ENCODE data around the gene CDH26. TPM values are rescaled to one million over a fixed set of nuclear protein-coding genes. Genes with fewer than 3 reads are reported as not detected.

Gene CDH26
- total and polyA plus RNA-seq, 9 of the 15 experiments (the other 6 are each of a cell fraction or from before 2014, with no cell fraction given): 0.07 to 0.13 (median 0.10) TPM; not detected in 4

- no peak for DNase-seq (ENCODE audit: extremely low read depth in 1 of 4, low spot score in 3 of 4)
- Histone ChIP-seq H3K27ac (ENCODE audit: extremely low read depth, low read depth, low read length) (no peak overlapping the region), H4K20me1 (replicated peaks; ENCODE audit: control insufficient read depth, insufficient read depth, low read length) (no peaks in the 10 kb centered on the region), H3K4me3 (no peak overlapping the region), H3K4me2 (ENCODE audit: insufficient read depth, low read length) (no peak overlapping the region), H2AFZ (ENCODE audit: low read depth, low read length) (no peak overlapping the region), H3K36me3 (ENCODE audit: control insufficient read depth, insufficient read depth, low read length) (peaks cover 2% of the 10 kb centered on the region; the same call in 1 of the 3 replicates), H3K27me3 (ENCODE audit: control insufficient read depth in 2 of 2, insufficient read depth in 2 of 2, low read length in 2 of 2) (no peaks in the 10 kb centered on the region), H3K9me1 (ENCODE audit: control insufficient read depth, insufficient read depth, low read length) (no peaks in the 10 kb centered on the region), H3K9ac (ENCODE audit: insufficient read depth in 1 of 2, low read depth in 2 of 2, low read length in 2 of 2) (no peak overlapping the region), H3K4me1 (replicated peaks in 1 of 2; ENCODE audit: control insufficient read depth in 2 of 2, insufficient read depth in 2 of 2, low read length in 2 of 2) (peaks cover 6 to 33% of the 10 kb centered on the region in 2 experiments; a peak in 4 of 5 replicates), H3K9me3 (replicated peaks; ENCODE audit: control insufficient read depth, insufficient read depth, low read depth, low read length) (no peaks in the 10 kb centered on the region), H3K79me2 (ENCODE audit: control insufficient read depth, insufficient read depth, low read length) (peaks cover 17% of the 10 kb centered on the region)
- BruUV-seq (replicated peaks): no TSS peak
- no peak for ATAC-seq
- ChIA-PET POLR2A (interaction anchor here (0.7 kb wide), 1 partner anchor 427 kb away, joined by 3 read pairs; no protein-coding TSS in a partner anchor), CTCF (ENCODE audit: low intra/inter-chr PET ratio) (no interaction called here)
- 89% methylated on average over 3 of the region's 3 CpGs for WGBS (ENCODE audit: insufficient coverage, low coverage, missing lambda C conversion rate)
- intact Hi-C loops (cut with micrococcal nuclease): no loop called here
- in situ Hi-C loops (cut with MboI): no loop called here
- no peak for TF ChIP-seq IRF2 (CRISPR knock-in tag; IDR thresholded peaks at IDR 0.05)
- no peak for TF ChIP-seq ZNF644 (tag; IDR thresholded peaks at IDR 0.05; ENCODE audit: low read depth)
- no peak for TF ChIP-seq HNRNPUL1 (IDR thresholded peaks at IDR 0.05; ENCODE audit: low read length)
- TF ChIP-seq CBX2 (IDR thresholded peaks at IDR 0.05; ENCODE audit: insufficient read depth, low read length, poor library complexity, severe bottlenecking): no peak
- TF ChIP-seq KLF1 (tag; IDR thresholded peaks at IDR 0.05): no peak
- no peak for TF ChIP-seq USF2 (CRISPR knock-in tag; IDR thresholded peaks at IDR 0.05)
- no peak for FAIRE-seq
These were observed 21.1 kb upstream of the CDH26 start for GRCh38 chr20:59937150-59937549.
